GM19238 (cell line): ENCODE measurements around the gene MIDN.

Experiments used
- DNase-seq: peaks from one replicate; pipeline ENCODE4 v3.0.0; 2011; ENCODE audit warnings: low spot score; ENCODE audit not compliant: insufficient read length

The MIDN gene

DNA sequence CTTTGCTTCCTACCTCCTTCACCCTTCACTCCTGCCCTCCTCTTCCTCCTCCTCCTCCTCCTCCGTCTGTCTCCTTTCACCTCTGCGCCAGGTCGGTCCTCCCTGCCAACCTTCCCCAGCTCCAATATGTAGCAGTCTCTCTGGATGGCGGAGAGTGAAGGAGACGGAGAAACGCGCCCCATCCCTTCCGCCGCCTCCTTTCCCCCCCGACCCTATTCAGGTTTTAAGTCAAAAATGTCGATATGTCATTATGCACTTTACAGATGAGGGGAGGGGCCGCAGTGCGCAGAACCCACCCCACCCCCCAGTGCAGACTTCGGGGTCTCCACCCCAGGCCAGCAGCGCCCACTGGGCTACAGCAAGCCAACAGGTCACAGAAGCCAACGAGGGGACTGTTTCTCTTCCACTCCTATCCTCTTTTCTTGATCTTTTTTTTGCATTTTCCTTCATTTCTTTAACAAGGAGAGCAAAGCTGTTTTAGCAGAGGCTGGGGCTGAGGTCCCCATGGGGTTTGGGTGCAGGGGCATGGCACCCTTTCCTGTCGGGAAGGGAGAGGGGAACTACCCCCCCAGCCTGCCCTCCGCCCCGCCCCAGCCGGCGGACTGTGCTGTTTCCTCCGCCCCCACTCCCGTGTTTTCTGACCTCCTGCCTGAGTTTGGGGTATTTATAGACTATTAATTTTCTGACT is 9.2 kb downstream of the MIDN start:
- no peak for DNase-seq

DNA sequence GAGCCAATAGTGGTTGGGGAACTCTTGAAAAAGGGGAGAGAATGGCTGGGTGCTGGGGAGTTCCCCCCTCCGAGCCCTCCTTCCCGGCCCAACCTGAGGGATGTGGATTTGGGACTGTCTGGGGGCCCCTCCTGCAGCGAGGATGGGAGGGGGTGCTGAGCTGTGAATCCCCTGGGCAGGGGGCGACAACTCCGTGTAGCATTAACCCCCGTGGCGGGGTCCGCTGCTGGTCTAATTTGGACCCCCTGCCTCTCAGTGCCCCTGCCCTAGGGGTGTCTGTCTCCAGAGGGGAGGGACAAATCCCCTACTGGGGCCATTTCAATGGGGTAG is 9.7 kb downstream of the MIDN start:
- DNase-seq: no peak

DNA sequence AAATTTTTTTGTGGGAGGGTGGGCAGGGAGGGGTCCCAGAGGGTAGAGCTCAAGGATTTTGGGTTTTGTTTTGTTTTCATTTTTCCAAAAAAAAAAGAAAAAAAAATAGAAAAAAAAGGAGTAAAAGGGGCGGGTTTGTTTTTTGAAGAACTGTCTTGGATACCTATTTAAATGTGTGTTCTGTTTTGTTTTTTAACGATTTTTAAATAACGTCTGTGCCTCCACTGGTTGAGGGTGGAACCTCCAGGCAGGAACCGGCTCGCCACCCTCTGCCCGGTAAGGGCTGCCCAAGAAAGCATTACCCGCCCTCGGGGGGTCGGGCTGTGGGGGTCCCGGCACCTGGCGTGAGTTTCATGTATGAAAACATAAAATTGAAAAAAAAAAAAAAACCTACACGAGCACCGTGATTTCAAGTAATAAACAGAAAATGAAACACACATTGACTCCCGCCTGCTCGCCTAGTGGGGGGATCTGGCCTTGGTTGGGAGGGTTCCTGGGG is 10.4 kb downstream of the MIDN start:
- DNase-seq: no peak

DNA sequence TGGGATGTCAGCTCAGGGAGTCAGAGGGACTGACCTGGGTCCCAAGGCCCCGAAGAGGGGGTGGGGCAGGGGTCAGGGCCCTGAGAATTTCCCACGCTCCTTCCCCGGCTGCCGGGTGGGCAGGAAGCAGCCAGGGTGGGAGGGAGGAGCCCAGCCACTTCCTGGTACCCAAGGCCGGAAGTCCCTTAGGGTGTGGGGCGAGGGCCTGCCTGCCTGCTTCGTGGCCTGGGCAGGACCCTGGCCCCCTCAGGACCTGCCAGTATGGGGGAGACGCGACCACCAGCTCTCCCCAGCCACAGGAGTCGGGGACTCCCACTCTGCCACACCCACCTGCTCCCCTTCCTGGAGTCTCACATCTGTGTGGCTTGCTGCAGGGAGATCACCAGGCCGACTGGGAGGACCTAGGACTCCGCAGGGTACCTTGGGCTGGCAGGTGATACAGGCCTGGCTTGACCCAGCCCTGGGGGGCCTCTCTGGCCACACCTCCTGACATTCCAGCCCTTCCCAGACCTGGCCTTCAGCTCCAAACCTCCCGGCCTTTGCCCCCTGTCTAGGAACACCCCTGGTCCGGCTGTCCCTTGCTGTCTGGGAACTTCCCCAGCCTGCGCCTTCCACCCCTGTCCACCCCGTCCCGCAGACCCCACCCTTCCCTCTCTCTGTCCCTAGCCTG is 11.0 kb downstream of the MIDN start:
- DNase-seq: peak; percentile 92

DNA sequence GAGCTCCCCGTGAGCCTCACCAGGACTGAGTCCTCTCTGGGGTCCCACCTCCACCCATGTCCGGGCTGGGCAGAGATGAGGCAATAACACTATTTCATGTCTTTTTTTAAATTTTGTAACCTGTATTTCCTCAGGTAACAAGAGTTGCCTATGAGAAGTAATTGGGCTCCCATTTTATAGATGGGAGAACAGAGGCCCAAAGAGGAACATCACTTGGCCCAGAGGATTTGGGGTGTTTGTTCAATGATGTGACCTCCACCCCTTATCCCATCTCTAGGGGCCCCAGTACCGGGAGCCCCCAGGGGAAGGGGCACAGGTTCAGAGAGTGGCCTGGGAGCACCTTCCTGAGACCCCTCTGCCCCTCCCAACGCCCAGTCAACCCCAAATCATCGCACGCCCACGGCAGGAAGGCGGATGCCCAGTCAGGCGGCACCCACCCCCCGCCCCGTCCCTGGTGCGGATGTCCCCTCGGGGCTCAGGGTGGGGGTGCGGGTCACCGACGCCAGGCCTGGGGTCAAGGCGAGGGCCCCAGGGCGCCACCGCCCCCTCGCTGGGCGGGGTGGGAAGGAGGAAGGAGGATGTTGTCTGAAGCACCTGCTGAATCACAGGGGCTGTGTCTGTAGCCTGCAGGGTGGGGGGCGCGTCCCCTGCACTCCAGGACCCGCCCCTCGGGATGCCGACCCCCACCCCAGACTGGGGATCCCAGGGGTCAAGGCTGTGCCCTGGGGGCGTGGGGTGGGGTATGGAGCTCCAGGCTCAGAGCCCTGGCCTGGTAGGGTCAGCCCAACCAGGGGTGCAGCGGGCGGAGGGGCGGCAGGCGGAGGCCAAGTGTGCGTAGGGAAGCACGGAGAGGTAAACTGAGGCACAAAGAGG is 11.7 kb downstream of the MIDN start:
- DNase-seq: no peak

DNA sequence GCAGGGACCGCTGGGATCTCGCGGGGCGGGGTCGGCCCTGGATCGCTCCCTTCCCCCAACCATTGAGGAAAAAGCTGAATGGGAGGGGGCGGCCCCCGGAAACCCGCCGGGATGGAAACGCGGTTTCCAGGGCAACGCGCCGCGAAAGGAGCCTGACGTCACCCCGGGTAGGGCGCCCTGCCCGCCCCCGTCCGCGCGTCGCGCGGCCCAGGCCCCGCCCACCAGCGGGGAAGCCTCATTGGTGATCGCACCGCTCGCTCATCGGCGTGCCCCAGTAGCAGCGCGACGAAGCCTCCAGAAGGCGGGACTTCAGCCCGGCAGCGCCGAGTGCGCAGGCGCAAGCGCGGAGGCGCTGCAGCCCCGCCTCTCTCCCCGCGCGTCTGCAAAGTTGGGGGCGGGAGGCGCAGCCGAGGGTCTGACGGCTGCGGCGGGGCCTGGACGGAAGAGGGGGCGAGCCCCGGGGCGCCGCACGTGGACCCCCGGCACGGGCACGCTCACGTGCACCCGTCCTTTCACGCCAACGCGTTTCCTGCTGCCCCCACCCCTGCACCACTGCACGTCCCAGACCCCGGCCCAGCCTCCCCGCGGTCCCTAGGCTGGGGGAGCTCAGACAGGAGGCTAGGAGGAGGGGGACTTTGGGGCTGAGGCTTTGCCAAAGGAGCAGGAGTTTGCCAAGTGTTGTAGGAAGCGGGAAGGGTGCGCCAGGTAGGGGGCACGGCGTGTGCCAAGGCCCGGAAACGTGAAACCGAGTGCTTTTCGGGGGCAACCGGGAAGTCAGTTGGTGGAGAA is 12.6 kb downstream of the MIDN start:
- peak; percentile 98 for DNase-seq

DNA sequence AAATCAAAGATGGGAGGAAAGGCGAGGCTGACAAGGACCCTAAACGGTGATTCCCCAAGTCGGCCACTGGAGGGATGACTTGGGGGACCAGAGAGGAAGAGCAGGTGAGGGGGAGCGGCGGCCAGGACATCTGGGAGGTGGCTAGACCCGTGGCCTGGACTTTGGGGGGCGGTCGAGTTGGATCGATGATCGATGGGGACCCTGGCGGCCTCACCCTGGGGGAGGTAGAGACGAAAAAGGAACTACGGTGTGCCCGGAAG is 13.1 kb downstream of the MIDN start:
- DNase-seq: no peak

DNA sequence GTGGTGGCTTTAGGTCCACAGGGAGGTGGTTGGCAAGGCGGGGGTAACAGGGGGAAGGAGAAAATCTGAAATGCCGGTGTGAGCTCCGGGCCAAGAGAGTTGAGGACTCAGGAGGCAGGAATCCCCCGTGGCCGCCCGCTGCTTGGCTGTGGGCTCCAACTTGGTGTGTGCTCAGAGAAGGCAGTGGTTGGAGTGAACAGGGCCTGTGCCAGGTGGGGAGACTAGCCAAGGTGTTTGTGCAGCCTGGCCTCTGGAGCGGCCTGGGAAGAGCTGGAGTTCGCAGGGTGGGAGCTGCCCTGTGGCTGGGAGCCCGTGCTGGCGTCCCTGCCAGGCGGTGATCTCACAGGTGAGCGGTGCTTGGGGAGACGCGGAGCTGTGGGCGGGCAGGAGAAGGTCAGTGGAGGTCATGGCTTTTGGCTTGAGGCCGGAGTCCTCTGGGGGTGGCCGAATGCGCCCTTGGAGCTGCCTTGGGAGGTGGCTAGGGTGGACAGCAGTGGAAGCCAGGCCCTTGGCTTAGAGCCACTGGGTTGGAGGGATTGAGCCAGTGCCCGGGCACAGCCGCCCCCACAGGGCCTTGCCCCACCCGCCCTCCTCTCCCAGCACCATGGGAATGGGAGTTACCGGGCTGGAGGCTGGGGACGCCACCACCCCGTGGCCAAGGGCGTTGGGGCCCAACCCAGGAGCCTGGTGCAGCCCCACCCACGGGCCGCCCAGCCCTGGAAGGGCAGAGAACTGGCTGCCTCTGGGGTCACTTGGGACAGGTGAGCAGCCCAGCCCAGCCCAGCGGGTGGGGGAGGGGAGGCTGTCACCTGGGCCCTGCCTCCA is 13.6 kb downstream of the MIDN start:
- DNase-seq: no peak

DNA sequence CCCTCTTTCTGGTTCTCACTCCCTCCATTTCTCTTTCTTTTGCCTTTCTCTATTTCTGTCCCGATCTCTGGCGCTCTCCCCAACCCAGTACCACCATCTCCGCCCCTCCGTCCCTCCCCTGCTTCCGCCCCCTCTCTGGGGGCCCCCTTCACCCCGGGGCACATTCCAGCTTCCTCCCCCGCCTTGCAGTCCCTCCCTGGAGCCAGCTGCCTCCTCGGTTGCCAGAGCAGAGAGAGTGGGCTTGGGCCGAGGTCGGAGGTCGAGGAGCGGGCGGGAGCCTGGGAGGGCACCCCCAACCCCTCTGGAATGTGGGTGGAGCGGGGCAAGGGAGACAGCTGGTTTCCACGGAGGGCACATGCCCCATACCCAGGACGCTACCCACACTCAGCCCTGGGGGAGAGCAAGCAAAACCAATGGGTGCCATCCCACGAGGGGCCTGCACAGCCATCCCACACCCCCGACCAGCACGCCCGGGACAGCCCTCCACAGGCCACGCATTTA is 14.3 kb downstream of the MIDN start:
- no peak for DNase-seq

DNA sequence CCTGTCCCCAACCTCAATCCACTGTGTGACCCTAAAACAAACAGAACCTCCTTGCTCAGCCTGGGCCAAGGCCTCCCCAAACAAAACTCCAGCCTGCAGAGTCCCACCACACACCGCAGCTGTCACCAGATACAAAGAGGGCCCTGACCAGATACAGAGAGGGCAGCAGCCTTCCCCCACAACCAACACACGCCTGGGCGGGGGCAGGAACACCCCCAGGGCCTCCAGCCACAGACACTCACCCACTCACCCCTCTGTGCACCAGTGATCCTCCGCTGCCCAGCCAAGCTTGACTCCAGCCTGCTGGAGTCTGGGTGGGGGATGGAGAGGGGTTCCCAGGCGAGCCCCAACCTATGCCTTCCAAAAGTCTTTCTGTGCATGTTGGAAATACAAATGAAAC is 14.8 kb downstream of the MIDN start:
- DNase-seq: no peak

DNA sequence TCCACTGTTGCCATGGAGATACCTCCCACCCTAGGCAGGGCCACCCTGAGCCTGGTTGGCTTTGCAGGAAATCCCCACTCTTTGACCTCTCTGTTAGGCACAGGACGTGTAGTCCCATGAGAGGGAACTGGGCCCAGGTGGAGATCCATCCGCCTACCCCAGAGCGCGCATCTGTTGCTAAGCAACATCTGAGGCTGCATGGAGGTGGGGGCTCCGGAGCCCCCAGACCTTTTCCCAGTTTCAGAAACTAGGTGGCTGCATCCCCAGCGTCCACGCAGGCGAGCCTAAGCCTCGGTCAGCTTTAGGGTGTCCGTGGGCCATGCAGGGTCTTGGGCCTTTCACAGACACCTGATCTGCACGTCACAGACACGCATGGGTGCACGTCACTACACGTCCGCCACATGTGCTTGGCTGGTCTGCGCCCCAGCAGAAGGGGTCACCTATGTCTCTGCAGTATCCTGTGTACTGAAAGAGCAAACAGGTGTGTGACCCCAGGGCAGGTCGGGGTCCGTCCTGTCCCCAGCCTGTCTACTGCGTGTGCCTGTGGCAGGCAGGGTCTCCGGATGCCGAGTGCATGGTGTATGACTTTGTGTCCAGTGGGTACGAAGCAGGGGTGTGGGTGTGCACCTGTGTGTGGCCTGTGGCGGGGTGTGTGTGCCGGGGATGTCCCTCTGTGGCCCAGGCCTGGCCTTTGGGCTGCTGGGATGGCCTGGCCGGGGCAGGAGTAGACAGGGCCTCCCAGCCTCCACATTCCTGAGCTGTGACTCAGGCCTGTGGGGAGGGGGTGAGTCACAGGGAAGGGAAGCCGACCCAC is 16.6 kb downstream of the MIDN start:
- DNase-seq: no peak

DNA sequence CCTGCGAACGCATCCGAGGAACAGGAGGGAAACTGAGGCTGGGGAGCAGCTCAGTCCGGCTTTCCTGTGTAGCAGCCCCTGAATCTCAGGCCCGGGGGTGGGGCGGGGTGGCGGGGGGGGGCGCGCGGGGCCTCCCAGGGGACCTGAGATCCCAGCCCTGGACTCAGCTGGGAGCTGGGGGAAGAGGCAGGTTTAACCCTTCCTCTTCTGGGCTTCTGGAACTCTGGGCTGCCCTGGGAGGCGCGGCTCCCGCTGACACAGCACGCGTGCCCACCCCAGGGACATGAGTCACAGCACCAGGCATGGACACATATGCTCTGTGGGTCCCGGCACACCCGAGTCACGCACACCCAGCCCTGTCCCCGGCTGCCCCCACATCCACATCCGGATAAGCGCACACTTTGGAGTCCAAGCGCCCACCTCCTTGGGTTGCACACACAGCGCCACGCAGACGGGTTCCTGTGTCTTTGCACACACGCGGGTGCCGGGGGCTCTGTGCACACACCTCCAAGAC is 17.3 kb downstream of the MIDN start:
- no peak for DNase-seq

DNA sequence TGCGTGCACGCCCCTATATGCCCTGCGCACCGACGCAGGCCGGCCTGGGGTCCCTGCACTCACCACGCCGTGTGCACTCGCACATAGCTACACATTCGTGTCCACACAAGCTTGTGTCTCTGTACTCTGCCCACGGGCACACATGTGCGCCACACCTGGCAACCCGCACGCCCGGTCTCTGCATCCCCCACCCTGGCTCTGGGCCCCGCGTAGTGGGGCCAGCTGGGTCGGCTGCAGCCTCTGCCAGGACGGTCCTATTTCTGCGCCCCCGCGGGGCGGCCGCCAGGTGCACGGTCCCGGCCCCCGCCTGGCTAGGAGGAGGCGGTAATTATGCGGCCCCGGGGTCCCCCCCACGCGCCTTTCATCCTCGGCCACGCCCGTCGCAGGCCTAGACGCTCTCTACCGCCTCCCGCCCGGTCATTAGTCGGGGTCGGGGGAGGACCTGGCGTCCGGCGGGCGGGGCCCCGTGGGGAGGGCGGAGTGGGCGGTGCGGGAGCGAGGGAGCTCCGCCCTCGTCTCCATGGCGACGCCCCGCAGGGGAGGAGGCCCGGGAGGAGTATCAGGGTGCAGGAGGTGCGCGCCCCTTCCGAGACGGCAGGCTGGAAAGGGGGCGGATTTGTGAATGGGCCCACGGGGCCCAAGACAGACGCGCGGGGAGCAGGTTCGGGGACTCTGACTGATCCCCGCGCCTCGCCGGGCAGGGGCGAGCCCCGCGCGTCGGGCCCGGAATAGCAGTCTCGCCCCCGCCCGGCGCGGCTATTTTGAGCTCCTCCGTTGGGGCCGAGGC is 17.9 kb downstream of the MIDN start:
- peak; percentile 91 for DNase-seq

DNA sequence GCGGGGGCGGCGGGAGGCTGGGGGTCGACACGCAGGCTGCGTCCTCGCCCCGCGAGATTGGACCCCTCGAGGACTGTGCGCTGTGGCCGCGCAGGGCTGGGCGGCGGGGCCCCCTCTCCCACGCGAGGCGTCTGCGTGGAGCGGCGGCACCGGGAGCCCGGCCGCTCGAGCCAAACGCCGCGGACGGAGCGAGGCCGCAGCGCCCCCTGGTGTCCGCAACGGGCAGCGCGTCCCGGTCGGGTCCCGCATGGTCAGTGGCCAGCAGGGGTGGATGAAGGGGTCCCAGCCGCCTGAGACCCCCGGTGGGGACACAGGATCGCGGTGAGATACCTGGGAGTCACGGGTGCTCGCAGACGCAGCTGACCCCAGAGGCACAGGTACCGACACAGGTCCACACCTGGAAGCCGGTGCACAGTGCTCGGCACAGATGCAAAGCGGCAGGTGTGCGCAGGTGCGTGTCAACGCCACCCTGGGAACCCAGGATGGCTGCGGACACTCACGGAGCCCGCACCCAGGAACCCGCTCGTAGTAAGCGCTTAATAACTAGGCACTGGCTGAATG is 18.6 kb downstream of the MIDN start:
- peak; percentile 78 for DNase-seq

DNA sequence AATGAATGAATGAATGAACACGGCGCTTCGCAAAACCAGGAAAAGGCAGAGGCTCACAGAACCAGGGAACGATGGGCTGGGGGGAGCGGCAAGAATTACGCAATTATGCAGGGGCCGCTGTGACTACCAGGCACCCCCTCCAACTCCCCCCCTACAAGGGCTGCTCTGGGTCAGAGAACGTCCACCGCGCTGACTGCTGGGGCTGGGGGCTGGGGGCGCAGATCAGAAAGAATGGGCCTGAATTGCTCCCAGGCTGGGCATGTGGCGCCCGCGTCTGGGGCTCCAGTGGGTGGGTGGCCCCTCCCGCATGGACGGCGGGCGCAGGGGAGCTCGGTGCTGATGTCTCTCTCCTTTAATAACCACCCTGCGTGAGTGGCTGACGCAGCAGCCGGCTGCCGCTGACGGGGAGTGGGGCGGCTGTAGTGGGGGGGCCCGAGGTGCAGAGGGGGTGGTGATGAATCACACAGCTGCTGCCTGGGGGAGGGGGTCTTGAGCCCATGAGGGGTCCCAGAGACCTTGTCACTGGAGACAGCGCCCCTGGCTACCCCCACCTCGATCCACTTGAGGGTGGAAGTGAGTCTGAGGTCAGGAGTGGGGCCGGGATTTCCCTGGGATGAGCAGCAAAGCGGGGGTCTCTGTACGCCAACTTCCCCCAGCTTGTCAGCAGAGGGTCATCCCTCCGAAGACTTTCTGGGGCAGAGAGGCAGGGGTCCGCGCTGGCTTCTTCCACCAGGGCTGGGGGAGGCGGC is 19.3 kb downstream of the MIDN start:
- DNase-seq: no peak

DNA sequence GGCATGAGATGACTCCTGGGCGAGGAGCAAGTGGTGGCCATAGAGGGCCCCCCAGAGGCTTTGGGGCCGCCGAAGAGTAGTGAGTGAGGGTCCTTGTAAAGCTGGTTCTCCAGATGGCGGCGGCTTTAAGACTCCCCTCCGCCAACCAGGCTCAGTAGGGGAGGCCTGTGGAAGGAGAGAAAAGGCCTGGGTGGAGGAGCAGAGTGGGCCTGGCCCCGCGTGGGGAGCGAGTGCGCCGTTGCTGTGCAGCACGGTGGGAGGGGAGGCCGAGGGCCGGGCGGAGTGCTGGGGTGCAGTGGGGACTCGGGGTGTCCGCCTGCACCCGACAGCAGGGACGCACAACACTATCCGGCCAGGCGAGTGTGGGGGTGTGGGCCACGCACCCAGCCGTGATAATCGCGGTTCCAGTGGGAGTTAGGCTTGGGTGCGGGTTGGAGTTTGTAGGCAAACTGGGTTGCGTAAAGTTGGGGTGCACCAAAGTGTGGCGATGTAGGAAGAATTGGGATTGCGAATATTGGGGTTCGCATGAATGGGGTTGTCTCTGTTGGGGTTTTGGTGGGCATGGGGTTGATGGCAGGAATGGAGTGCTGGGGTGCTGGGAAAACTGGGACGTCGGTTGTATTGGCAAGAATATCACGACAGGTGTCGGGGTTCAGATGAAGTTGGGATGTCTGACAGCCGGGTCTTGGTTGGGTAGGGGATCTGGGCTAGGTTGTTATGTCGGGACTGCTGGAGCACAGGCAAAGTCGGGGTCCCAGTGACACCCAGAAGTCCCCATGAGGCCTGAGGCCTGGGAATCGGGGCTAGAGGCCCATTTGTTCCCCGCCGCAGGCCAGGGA is 20.1 kb downstream of the MIDN start:
- no peak for DNase-seq

DNA sequence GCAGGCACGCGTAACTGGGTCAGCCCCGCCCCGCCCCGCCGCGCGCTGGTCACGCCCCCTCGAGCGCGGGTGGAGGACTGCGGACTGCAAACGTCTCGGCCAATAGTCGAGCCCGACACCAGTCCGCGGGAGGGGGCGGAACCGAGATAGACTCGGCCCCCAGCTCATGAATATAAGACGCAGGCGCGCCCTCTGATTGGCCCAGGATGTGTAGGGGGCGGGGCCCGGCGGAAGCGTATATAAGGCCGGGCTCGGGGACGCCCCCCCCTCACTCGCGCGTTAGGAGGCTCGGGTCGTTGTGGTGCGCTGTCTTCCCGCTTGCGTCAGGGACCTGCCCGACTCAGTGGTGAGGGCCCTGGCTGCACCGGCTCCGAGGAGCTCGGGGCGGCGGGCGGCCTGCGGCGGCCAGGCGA is 20.7 kb downstream of the MIDN start, which contains the start of gene CIRBP:
Gene CIRBP, plus strand, starts transcription at position 268 of the 413 bp plus-strand sequence. CDS start 1,602 bp downstream, outside the sequence.
- peak; percentile 100 for DNase-seq
